Stimulated activated effector memory CD8-positive, alpha-beta T cell treated with anti-CD3 and anti-CD28 coated beads, Interleukin-12 subunit alpha, Interleukin-12 subunit beta, amount 100 ng/mL, for 72 hours (primary cell): ENCODE measurements around the gene AJAP1.
"Not testable (repeated sequence)": the region's sequence is repeated elsewhere in the genome, so short reads cannot be mapped to it uniquely, and the experiment has no call there.

ENCODE experiments used
- ATAC-seq: fragments of 150-1000 bp; cut with Tn5 transposase; 2 replicates; pipeline ENCODE4 v1.10.0; 2021
- DNase-seq, 2 donors: peaks; one replicate each; pipeline ENCODE4 v3.0.0; 2021 to 2022; ENCODE audit warnings: low spot score in 2 of 2
- H3K27ac Mint-ChIP-seq: one replicate; pipeline ENCODE4 v1.8.0; 2022; ENCODE audit warnings: mild to moderate bottlenecking, mixed read lengths
- H3K36me3 Mint-ChIP-seq: one replicate; pipeline ENCODE4 v1.8.0; 2022; ENCODE audit warnings: mild to moderate bottlenecking, mixed read lengths
- H3K4me1 Mint-ChIP-seq: one replicate; pipeline ENCODE4 v1.8.0; 2022; ENCODE audit warnings: mixed read lengths
- H3K4me3 Mint-ChIP-seq: one replicate; pipeline ENCODE4 v1.8.0; 2022; ENCODE audit warnings: mild to moderate bottlenecking, mixed read lengths
- H3K9me3 Mint-ChIP-seq: one replicate; pipeline ENCODE4 v1.8.0; 2022; ENCODE audit warnings: mixed read lengths

Gene AJAP1, protein sequence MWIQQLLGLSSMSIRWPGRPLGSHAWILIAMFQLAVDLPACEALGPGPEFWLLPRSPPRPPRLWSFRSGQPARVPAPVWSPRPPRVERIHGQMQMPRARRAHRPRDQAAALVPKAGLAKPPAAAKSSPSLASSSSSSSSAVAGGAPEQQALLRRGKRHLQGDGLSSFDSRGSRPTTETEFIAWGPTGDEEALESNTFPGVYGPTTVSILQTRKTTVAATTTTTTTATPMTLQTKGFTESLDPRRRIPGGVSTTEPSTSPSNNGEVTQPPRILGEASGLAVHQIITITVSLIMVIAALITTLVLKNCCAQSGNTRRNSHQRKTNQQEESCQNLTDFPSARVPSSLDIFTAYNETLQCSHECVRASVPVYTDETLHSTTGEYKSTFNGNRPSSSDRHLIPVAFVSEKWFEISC

DNA sequence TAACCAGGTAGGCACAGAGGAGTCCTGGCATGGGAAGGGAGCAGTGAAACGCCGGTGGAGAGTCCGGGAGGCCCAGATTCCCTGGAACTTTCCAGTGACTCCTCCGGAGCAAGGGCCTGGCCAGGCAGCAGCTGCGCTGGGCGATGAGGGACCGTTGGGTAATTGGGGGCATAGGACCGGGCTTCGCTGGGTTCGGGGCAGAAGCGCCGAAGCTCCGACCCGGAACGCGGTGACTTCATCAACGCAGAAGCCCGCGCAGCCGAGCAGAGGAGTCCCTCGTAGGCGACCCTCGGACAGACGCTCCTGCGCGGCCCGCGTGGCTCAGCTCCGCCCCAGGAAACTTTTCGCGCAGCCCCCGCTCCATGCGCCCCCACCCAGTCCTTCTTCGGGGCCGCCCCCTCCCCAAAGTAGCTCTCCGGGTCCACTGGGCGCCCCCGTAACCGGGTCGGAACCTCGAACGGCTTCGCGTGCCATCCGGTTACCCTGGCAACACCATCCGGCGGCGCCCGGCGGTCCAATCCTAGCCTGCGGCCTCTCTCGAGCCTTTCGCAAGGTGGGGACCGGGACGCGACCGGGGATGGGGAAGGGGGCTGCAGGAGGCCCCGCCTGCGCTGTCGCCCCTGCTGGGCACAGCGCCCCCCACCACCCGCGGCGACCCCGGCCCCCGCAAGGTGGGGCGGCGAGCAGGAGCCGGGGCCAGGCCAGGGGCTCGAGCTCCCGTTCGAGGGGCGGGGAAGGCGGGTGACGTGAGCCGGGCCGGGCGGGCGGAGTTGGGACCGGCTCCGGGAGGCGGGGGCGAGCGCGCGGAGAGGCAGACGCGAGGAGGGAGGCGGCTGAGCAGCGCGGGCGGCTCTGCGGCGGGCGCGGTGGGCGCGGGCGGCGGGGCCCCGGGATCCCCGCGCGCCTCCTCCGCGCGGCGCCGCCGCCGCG lies at the start of gene AJAP1:
TSS of gene AJAP1 (plus strand) at position 814 of the 930 bp plus-strand sequence. CDS start 817 bp downstream, outside the sequence.
- Mint-ChIP-seq H3K36me3 (no peaks in the 10 kb centered on the region), H3K9me3 (no peaks in the 10 kb centered on the region), H3K27ac (no peak within 1 kb of the TSS), H3K4me1 (no peaks in the 10 kb centered on the region), H3K4me3 (no peak within 1 kb of the TSS)
- no peak for DNase-seq
- no peak for ATAC-seq

DNA sequence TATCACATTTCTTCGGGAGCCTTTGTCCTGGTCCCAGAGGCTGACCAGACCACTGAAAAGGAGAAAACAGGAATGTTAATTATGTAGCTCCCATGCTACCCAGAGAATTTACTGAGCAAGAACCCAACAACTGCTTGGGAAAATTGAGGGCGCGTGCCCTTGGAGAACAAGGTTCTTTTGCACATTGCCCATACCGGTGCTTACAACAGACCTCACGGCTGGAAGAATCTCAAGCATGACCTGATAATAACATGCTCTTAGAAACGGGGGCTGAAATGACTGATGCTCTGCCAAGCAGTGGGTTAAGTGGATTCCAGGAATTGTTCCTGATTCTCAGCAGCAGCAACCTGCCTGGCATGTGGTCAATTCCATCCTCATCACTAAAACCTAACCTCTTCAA lies 49.3 kb upstream of the AJAP1 start:
- DNase-seq: no peak
- no peak overlapping the region for H3K27ac Mint-ChIP-seq
- H3K4me3 Mint-ChIP-seq: no peak overlapping the region
- no peaks in the 10 kb centered on the region for H3K36me3 Mint-ChIP-seq
- ATAC-seq: no peak
- H3K4me1 Mint-ChIP-seq: no peaks in the 10 kb centered on the region
- no peaks in the 10 kb centered on the region for H3K9me3 Mint-ChIP-seq

DNA sequence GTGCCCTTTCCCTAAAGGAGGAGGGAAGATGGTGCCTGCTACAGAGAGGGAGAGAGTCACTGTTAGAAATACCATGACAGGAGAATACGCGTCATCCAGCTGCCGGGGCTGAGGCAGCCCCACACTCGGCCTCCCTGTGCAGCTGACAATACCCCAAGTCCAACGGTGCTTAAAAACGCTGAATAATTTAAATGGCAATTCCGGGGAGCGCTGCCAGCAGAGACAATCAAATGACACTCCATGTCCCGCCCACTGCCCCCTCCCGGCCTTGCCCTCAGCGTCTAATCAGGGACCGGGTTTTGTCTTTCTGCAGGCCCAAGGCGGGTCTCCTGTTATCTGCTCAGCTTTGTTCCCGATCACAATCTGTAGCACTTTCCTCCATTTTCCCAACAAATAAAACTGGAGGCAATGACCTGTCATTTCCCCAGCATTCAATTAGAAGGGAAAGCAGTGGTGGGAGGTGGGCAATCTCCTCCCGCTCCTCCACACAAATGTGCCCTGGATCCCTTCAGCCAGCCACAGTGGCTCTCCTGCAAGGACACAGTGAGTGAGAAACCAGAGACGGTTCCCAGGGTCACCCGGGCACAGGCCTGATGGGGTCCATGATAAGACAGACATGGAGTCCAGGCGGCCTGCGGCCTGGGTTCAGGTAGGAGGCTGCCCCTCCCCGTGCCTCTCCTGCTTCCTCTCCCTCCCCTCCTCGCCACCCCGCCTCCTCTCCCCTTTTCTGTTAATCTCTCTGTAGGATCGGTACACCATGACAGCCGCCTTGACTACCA lies 42.7 kb upstream of the AJAP1 start:
- Mint-ChIP-seq H3K4me1 (no peaks in the 10 kb centered on the region), H3K4me3 (no peak overlapping the region), H3K27ac (no peak overlapping the region), H3K9me3 (peaks cover 3% of the 10 kb centered on the region), H3K36me3 (no peaks in the 10 kb centered on the region)
- DNase-seq (no peak), ATAC-seq (no peak)

DNA sequence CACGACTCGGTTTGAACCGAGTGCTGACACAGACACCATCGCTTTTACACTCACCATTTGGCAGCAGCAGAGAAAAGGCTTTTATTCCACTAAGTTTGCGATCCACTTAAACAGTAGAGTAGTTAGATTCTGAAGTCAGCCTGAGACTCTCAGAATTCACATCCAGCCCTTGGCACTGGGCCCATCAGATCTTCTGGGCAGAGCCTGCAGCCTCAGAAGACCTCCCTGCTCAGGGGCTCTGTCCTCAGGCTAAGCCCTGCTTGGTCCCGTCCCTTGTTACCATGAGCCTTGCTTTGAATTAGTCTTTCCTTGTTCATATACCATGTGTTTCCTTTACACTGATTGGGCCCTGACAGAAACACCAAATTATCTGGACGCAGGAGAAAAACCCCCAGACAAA lies 41.4 kb upstream of the AJAP1 start:
- Mint-ChIP-seq H3K4me3 (no peak overlapping the region), H3K4me1 (no peaks in the 10 kb centered on the region), H3K36me3 (no peaks in the 10 kb centered on the region), H3K9me3 (peaks cover 3% of the 10 kb centered on the region), H3K27ac (no peak overlapping the region)
- DNase-seq (no peak), ATAC-seq (no peak)

DNA sequence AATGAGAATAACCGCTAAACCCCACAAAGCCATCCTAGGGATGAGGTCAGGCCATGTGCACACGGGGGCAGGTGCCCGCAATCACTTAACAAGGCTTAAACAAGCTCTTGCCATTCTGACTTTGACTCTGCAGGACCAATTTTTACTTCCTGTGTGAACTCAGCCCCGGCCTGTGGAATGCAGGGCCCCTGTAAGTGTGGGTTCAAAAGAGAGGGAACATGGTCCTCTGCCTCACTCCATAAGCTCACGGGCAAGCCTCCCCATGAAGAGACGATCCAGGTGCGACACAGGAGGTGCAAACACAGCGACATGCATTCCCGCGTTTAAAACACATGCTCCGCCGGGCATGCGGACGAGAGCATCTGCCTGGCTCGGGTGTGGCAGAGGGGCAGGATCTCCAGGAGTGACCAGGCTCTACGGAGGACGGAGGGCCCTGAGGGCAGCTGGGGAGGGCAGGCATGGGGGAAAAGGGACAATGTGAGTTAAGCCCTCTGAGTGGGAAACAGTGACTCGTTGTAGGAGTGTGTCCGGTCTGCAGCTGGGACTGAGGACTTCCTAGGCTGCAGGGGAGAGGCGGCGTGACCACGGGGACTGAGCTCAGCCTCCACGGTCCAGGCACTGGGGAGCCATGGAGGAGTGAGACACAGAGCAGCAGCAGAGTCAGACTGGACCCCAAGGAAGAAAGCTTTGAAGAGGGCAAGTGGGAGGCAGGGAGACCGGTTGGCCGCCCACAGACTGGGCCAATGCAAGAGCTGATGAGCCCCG lies 40.6 kb upstream of the AJAP1 start:
- ATAC-seq (no peak), DNase-seq (no peak)
- Mint-ChIP-seq H3K36me3 (no peaks in the 10 kb centered on the region), H3K4me3 (no peak overlapping the region), H3K9me3 (peaks cover 3% of the 10 kb centered on the region), H3K27ac (no peak overlapping the region), H3K4me1 (no peaks in the 10 kb centered on the region)

DNA sequence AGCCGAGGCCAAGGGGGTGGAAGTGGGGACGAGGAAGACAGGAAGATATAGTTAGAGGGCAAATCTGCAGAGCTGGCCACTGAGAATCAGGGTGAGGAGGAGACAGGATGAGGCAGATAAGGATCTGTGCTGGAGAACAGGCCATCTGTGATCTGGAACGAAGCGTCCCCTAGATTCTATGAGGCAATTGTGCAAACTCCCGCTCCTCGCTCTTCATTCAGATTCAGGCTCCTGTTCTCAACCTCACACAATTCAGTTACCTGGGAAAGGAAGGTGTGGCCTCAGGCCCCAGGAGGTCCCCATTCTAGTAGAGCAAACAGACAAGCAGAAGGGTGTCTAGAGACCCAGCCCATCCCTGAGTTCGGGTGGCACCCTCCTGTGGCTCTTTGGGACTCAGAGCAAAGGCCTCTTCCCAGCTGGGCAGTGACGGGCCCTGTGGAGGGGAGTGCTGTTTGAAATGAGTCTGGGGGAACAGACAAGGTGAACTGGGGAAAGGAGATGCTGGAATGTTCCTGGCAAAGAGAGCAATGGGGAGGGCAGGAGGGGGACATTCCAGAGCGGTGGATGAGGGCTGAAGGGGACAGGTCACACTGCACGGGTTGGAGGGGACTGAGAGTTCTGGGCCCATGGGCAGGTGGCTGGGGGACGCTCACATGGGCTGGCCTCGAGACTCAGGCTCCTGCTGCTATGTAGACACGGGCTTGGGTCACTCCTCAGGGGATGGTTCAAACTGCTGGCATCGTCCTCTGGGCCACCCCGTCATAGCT lies 39.9 kb upstream of the AJAP1 start:
- Mint-ChIP-seq H3K9me3 (peaks cover 3% of the 10 kb centered on the region), H3K4me1 (no peaks in the 10 kb centered on the region), H3K36me3 (no peaks in the 10 kb centered on the region), H3K27ac (no peak overlapping the region), H3K4me3 (no peak overlapping the region)
- ATAC-seq (no peak), DNase-seq (no peak)

DNA sequence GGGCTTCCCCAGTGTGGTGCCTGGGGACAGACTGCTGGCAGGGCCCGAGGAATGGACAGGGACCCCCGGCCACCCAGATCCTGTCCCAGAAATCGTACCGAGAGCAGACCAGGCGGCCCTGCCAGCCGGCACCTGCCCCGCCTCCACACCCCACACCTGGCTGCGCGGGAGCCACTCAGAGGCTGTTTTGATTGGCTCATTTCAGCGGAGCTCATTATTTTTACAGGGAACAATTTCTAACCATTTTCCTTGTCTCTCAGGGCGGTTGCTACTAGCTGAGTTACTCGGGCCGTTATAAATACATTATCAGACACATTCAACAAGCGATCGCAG lies 39.3 kb upstream of the AJAP1 start:
- no peak overlapping the region for H3K27ac Mint-ChIP-seq

DNA sequence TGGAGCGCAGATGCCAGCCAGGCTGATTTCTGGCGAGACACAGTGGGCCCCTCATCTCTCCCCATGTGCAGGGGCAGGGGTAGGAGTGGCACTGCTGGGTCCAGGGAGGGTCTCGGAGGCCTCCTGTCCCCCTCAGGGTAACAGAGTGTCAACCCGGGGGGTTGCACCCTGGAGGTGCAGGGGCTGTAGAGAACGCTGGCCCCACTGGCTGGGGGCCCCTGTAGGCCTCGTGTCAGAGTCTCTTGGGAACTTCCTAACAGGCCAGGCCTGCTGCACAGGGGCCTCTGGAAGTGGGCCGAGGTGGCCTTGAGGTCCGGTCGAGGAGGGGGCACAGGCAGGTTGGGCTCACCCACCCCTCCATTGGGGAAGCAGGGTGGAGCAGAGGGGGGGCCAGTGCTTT lies 38.9 kb upstream of the AJAP1 start:
- ATAC-seq: no peak
- DNase-seq: no peak
- no peak overlapping the region for H3K27ac Mint-ChIP-seq
- no peak overlapping the region for H3K4me3 Mint-ChIP-seq
- peaks cover 2% of the 10 kb centered on the region for H3K9me3 Mint-ChIP-seq
- H3K4me1 Mint-ChIP-seq: no peaks in the 10 kb centered on the region
- no peaks in the 10 kb centered on the region for H3K36me3 Mint-ChIP-seq

More for the DNA sequence above, 39.3 kb upstream of the AJAP1 start:
- ATAC-seq: no peak
- H3K9me3 Mint-ChIP-seq: peaks cover 3% of the 10 kb centered on the region
- no peak for DNase-seq
- H3K4me1 Mint-ChIP-seq: no peaks in the 10 kb centered on the region
- no peaks in the 10 kb centered on the region for H3K36me3 Mint-ChIP-seq
- H3K4me3 Mint-ChIP-seq: no peak overlapping the region

DNA sequence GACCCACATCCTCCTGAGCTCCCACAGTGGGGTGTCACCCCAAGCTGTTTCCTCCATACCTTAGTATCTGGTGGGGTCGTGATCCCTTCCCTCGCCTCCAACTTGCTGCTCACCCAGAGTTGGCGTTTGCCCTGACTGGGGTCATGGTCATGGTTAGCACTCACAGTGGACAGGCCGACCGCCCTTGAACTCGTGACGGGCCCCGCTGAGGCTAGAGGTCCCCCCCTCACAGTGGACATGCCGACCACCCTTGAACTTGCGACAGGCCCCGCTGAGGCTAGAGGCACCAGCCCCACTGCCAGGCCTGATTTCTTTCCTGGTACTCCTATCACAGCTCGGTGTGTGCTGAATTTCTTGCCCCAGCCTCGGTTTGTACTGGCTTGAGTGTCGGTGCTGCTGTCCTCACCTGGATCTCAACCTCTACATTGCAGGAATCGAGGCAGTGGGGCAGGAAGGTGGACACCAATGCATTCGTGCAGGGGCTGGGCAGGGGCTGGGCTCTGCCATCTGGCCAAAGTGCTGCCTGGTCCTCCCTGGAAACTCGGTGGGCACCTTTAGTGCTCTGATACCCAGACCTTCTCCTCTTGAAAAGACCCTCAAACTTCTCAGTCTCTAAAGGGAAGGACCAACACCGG lies 37.5 kb upstream of the AJAP1 start:
- no peak for DNase-seq
- Mint-ChIP-seq H3K27ac (no peak overlapping the region), H3K9me3 (no peaks in the 10 kb centered on the region), H3K4me1 (no peaks in the 10 kb centered on the region), H3K4me3 (no peak overlapping the region), H3K36me3 (no peaks in the 10 kb centered on the region)
- peak; percentile 5 for ATAC-seq

DNA sequence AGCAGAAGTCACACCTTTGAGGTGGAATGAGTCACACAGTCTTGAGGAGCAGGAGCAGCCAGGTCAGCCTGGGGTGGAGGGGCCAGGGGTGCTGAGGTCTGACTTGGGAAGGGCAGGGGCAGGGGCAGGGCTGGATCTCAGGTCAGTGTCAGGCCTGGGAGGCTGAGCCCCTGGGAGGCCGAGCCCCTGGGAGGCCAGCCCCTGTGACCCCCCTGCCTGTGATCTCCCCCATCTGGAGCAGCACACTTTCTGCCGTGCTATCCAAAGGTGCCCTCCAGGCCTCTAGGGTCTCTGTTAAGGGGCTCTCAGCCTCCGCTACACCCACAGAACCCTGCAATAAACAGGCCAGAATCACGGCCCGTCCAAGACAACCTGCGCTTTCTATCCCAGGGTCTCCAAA lies 36.9 kb upstream of the AJAP1 start:
- no peak overlapping the region for H3K4me3 Mint-ChIP-seq
- no peaks in the 10 kb centered on the region for H3K36me3 Mint-ChIP-seq
- no peaks in the 10 kb centered on the region for H3K4me1 Mint-ChIP-seq
- no peaks in the 10 kb centered on the region for H3K9me3 Mint-ChIP-seq
- ATAC-seq: no peak
- no peak overlapping the region for H3K27ac Mint-ChIP-seq
- no peak for DNase-seq

DNA sequence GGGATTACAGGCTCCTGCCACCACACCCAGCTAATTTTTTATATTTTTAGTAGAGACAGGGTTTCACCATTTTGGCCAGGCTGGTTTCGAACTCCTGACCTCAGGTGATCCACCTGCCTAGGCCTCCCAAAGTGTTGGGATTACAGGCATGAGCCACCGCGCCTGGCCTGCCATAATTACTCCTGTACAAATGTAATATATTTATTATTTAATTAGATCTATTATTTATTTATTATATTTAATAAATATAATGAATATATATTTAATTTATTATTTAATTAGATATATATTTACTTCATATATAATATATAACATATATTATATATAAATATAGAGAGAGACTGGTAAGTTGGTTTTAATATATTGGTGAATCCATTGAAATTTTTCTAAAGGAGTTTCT lies 35.6 kb upstream of the AJAP1 start:
- H3K36me3 Mint-ChIP-seq, H3K9me3 Mint-ChIP-seq, H3K27ac Mint-ChIP-seq, H3K4me1 Mint-ChIP-seq, DNase-seq, ATAC-seq, H3K4me3 Mint-ChIP-seq: not testable (repeated sequence)

DNA sequence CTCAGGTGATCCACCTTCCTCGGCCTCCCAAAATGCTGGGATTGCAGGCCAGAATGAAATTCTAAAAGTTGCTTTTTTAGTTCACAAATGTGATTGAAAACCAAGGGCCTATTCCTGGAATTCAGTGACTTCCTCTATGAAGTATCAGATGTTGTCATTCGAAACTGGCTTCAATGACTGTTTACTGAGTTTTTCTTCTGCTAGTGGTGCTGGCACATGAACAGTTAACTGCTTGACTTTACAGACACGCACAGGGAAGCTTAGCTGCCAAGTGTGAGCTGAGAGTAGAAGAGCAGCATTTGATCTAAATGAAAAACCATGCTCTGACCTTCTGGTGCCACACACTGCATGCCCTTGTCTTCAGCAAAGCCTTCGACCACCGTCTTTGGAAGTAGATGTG lies 32.8 kb upstream of the AJAP1 start:
- Mint-ChIP-seq H3K4me1 (no peaks in the 10 kb centered on the region), H3K9me3 (no peaks in the 10 kb centered on the region), H3K4me3 (no peak overlapping the region), H3K27ac (no peak overlapping the region), H3K36me3 (no peaks in the 10 kb centered on the region)
- DNase-seq (no peak), ATAC-seq (no peak)

DNA sequence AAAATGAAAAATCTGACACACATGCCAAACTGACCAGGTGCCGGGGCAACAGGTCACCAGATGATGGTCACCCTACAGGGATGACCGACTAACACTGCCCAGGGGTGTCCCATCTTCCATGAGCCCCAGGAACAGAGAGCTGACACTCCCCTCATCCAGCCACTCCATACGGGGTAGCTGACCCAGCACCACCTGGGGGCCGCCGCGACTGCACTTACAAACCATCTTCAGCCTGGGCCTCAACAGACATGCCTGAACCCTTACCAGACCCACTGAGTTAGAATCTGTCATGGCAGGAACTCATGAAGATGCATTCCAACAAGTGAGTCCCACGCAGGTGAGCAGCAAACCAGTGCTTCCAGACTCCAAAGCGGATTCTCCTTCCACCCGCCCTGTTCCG lies 31.6 kb upstream of the AJAP1 start:
- Mint-ChIP-seq H3K36me3 (no peaks in the 10 kb centered on the region), H3K9me3 (no peaks in the 10 kb centered on the region)
- ATAC-seq: no peak

More for the DNA sequence above, 31.6 kb upstream of the AJAP1 start:
- Mint-ChIP-seq H3K4me1 (no peaks in the 10 kb centered on the region), H3K4me3 (no peak overlapping the region), H3K27ac (no peak overlapping the region)
- no peak for DNase-seq
